Psoas muscle (tissue), 8 donors: ENCODE data around the gene FITM1. TPM values are rescaled to one million over a fixed set of nuclear protein-coding genes. Genes with fewer than 3 reads are reported as not detected.
A peak's percentile ranks its signal among the peaks of the same experiment; 100 is the strongest.

Experiments
- ATAC-seq, 4 donors: fragments of 200-7000 bp; cut with Tn5 transposase; one replicate each; pipeline ENCODE4 v1.9.1; 2020; ENCODE audit warnings: moderate library complexity in 3 of 4, mild to moderate bottlenecking in 2 of 4
- DNase-seq, 2 donors: peaks; one replicate each; pipeline ENCODE4 v3.0.0-alpha.2; 2020
- H3K27ac ChIP-seq: fragments of 200-600 bp; one replicate; pipeline ENCODE4 v1.8.0; 2022
- H3K27me3 ChIP-seq, 3 donors: fragments of 200-600 bp in 1 of 3; one replicate each; pipeline versions ENCODE4 v1.6.1 to v1.8.0; 2013 to 2022; ENCODE audit warnings: low read length in 2 of 3, mild to moderate bottlenecking in 2 of 3, moderate library complexity in 1 of 3; ENCODE audit not compliant: insufficient read depth in 3 of 3
- H3K36me3 ChIP-seq, 2 donors: fragments of 200-600 bp in 1 of 2; one replicate each; pipeline versions ENCODE4 v1.6.1 to v1.8.0; 2013 to 2022; ENCODE audit warnings: low read depth in 1 of 2, mild to moderate bottlenecking in 1 of 2, moderate library complexity in 1 of 2; ENCODE audit not compliant: insufficient read depth in 1 of 2
- H3K4me1 ChIP-seq: fragments of 200-600 bp; one replicate; pipeline ENCODE4 v1.8.0; 2022
- H3K4me3 ChIP-seq: fragments of 200-600 bp; one replicate; pipeline ENCODE4 v1.8.0; 2022; ENCODE audit warnings: mild to moderate bottlenecking
- H3K9me3 ChIP-seq: fragments of 200-600 bp; one replicate; pipeline ENCODE4 v1.8.0; 2022
- CTCF ChIP-seq: fragments of 200-600 bp; IDR thresholded peaks from one replicate; pipeline ENCODE4 v1.8.0; 2022; ENCODE audit warnings: antibody characterized with exemption
- WGBS, 3 donors: extraction: QIAGEN DNeasy Blood & Tissue Kit; methylation state at CpG; one replicate each; pipeline versions ENCODE4 v1.1.6 to v1.1.7; 2013; 5-methylcytosine and 5-hydroxymethylcytosine counted together
- intact Hi-C, 2 donors: fragments of 100-400 bp; cut with DNase I; formaldehyde crosslinking; loops; one replicate each; pipeline versions ENCODE4 v1.11.0 to v1.14.2; 2022
- polyA plus RNA-seq, 3 donors: library from polyadenylated mRNA; stranded (reverse); fragments of 200-250 nt; gene quantifications; one replicate each; pipeline ENCODE4 v1.2.3, GENCODE V29; 2013
- total RNA-seq, 4 donors: library from RNA; stranded (reverse); fragmentation: NEBNext Ultra II Directional in 2 of 4; extraction: Animal tissue kit (Norgen Biotek cat#: 25700) in 2 of 4; gene quantifications; one replicate each; pipeline versions ENCODE4 v1.2.1 to v1.2.4, GENCODE V29; 2021 to 2023
- donor health status: healthy with polysubstance abuse.
- donor health status: DM: no; HTN: no; CAD: no; lungs with moderate emphysema.
- donor health status: Bipolar disorder and iron deficiency.
- donor health status: healthy.
- donor health status: DM: yes; HTN: yes; CAD: no.
- donor health status: DM: no; HTN: no; CAD: no.
- donor health status: DM: no; HTN: no; CAD: no.
- donor health status: DM: yes; HTN: yes; CAD: no.

Gene FITM1
- total and polyA plus RNA-seq, 7 donors, result 72.8 to 167 (median 130) TPM

- WGBS, 3 donors, result 0% methylated on average over 42 of the region's 42 CpGs
- TF ChIP-seq CTCF, result no peak
- no peaks in the 10 kb centered on the region for H3K27me3 ChIP-seq
- peak overlapping the region; percentile 100 for H3K27ac ChIP-seq
- intact Hi-C loops, result loop anchor here (5.0 kb wide), 1 partner anchor 33 kb away; the partner anchor contains the start of genes PSME2 (in 2 of the 2) and RNF31 (in 2 of the 2)
- DNase-seq (peak; percentile 91 to 93), ATAC-seq (peak; percentile 62 to 74 (median 69))
- H3K9me3 ChIP-seq, result no peaks in the 10 kb centered on the region
- H3K36me3 ChIP-seq, result peaks cover 0 to 26% of the 10 kb centered on the region in 2 donors
- H3K4me1 ChIP-seq, result peaks cover 18% of the 10 kb centered on the region
- H3K4me3 ChIP-seq, result peak overlapping the region; percentile 80
Measured at GRCh38 chr14:24113801-24114531, 16.5 kb upstream of the FITM1 start.

DNA sequence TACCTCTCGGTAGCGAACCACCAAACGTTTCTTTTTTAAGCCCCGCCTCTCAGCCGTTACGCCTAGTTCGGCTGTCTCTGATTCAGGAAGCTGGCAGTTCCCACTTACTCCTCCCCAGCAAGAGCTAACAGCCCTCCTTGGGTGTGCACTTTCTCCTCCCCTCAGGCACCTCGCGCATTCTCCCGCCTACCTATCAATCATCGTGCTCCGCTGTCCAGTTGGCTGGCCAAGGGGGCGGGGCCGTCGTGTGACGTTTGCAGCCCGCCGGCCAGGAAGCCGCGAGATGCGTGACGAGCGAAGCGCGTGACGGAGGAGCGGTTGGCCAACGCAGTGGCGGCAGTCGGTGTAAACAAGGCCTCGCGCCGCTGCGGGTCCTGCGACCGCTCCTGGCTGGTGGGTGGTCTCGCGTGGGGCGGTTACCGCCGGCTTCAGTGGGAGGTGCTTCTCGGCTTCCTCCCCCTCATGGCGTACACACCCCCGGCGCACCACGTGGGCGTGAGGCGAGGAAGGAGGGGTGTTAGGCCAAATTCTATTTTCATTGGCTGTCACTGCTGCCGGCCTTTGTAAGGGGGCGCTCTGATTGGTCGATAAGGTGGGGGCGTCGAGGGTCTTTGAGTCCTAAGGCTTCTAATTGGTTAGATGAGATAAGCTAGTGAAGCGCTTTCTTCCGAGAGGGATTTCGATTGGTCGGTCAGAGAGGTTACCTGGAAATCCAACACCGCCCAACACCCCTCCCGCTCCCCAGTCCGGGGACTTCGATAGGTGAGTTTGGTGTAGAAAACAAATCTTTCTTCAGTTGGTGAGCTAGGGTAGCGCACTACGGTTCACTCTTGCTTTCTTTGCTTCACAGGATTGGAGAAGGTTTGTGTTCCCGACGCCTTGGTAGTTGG, 15.7 kb upstream of the FITM1 start, which contains the start of the genes DCAF11 and NRL:
Gene DCAF11, plus strand, starts transcription at position 246 of the 890 bp plus-strand sequence. CDS start 818 bp downstream, outside the sequence.
Gene NRL, minus strand, starts transcription at position 418 of the 890 bp plus-strand sequence. CDS start 32,101 bp downstream, outside the sequence.
- TF ChIP-seq CTCF, result no peak
- Histone ChIP-seq H3K9me3 (no peaks in the 10 kb centered on the region), H3K27ac (peak within 1 kb of the TSS; percentile 100), H3K4me3 (peak within 1 kb of the TSS; percentile 80), H3K4me1 (peaks cover 15% of the 10 kb centered on the region), H3K36me3 (peaks cover 0 to 34% of the 10 kb centered on the region in 2 donors), H3K27me3 (no peaks in the 10 kb centered on the region)
- 0% methylated on average over 62 to 65 of the region's 65 CpGs for WGBS, 3 donors
- DNase-seq, result peak; percentile 98 to 99
- intact Hi-C loops, result loop anchor here (5.0 kb wide), 1 partner anchor 33 kb away; the partner anchor contains the start of genes PSME2 (in 2 of the 2) and RNF31 (in 2 of the 2)
- peak; percentile 91 to 93 (median 92) for ATAC-seq

DNA sequence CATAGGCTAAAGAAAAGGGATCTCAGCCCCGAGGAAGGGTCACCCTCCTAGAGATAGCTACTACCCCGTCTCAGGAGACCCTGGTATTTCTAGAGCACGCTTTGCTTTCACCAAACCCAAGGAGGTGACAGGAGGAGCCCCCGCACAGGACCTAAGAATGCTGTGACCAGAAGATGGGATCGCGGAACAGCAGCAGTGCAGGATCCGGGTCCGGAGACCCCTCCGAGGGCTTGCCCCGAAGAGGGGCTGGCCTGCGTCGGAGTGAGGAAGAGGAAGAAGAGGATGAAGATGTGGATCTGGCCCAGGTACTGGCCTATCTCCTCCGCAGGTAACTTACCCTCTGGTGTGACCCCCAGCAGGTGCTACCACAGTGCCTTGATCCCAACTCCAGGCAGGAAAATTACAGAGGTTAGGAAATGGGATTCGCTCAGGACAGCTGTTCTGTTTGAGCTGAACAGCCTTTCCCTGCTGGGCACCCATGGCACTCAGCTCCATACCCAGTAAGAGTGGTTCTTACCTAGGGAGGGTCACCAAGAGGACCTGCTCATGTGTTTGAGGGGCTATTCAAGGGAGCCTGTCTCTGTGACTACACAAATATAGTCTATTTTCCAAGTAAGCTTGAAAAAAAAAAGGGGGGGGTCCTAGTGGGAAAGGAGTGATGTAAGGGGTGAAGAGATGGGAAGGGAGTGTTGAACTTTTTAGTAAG, 14.9 kb upstream of the FITM1 start:
- intact Hi-C loops, result no loop called here
- peak overlapping the region; percentile 100 for H3K27ac ChIP-seq
- peak overlapping the region; percentile 80 for H3K4me3 ChIP-seq
- H3K4me1 ChIP-seq, result peaks cover 15% of the 10 kb centered on the region
- WGBS, 3 donors, result 2 to 6% (median 3%) methylated on average over 14 of the region's 14 CpGs
- H3K36me3 ChIP-seq, result peaks cover 0 to 42% of the 10 kb centered on the region in 2 donors
- H3K9me3 ChIP-seq, result no peaks in the 10 kb centered on the region
- DNase-seq (no peak), ATAC-seq (no peak)
- H3K27me3 ChIP-seq, result no peaks in the 10 kb centered on the region
- no peak for TF ChIP-seq CTCF

- no peak for TF ChIP-seq CTCF
- no peaks in the 10 kb centered on the region for H3K27me3 ChIP-seq
- ATAC-seq (no peak), DNase-seq (no peak)
- no peaks in the 10 kb centered on the region for H3K9me3 ChIP-seq
- peaks cover 15% of the 10 kb centered on the region for H3K4me1 ChIP-seq
- H3K4me3 ChIP-seq, result peak overlapping the region; percentile 80
- WGBS, 3 donors, result 80 to 86% (median 85%) methylated on average over 6 of the region's 6 CpGs
- H3K36me3 ChIP-seq, result peaks cover 3 to 49% of the 10 kb centered on the region in 2 donors
- H3K27ac ChIP-seq, result no peak overlapping the region
- intact Hi-C loops, result no loop called here
Measured at GRCh38 chr14:24116128-24116814, 14.2 kb upstream of the FITM1 start.
